ENCODE data around the gene DLG2.

GRCh38 chr11:84227970-84228665 is 1399.0 kb downstream of the DLG2 start:
- TF ChIP-seq CTCF (IDR thresholded peaks at IDR 0.05) (no peak), POLR2A (IDR thresholded peaks at IDR 0.05) (no peak), EP300 (IDR thresholded peaks at IDR 0.05) (no peak)

All from tibial nerve (tissue), 4 donors.